ENCODE measurements around the gene SNAP91. TPM values are rescaled to one million over a fixed set of nuclear protein-coding genes. Genes with fewer than 3 reads are reported as not detected.

SNAP91 gene
- total and polyA plus RNA-seq, 2 of the 8 experiments (the other 6 are each of a cell fraction or from before 2014, with no cell fraction given) = 1.3 to 1.5 TPM

GRCh38 chr6:83722876-83723275, 14.0 kb upstream of the SNAP91 start (continued):
- TF ChIP-seq CHD7 (IDR thresholded peaks at IDR 0.05; ENCODE audit: insufficient replicate concordance, low read length) (no peak), BACH1 (IDR thresholded peaks at IDR 0.05; ENCODE audit: low read length) (no peak)
